Measurements from ENCODE around the gene KLHL33. TPM values are rescaled to one million over a fixed set of nuclear protein-coding genes. Genes with fewer than 3 reads are reported as not detected.
"Not testable (repeated sequence)": the region's sequence is repeated elsewhere in the genome, so short reads cannot be mapped to it uniquely, and the experiment has no call there.

Gene KLHL33
- total and polyA plus RNA-seq, 2 donors (not counting 3 experiments of a cell fraction or from before 2014, with no cell fraction given), result not detected

- DNase-seq (ENCODE audit: low read depth, low spot score) (peak; percentile 99), FAIRE-seq (peak; percentile 100)
- intact Hi-C loops (cut with micrococcal nuclease) (loop anchor here (1.0 to 2.0 kb wide), 8 partner anchors 15 to 155 kb away; partner anchors contain the start of genes CCNB1IP1, PNP and TEP1), dilution Hi-C loops (cut with MboI; ENCODE audit: extremely low pct_ligation_motif_present, low sequenced_read_pairs) (no loop called here)
- Histone ChIP-seq H3K27ac (ENCODE audit: insufficient read depth, low read depth, low read length) (peak within 1 kb of the TSS; percentile 96), H3K4me1 (ENCODE audit: control insufficient read depth, extremely low read depth, insufficient read depth, low read length) (peaks cover 15% of the 10 kb centered on the region), H3K9me3 (replicated peaks; ENCODE audit: control insufficient read depth, insufficient read depth, low read length) (no peaks in the 10 kb centered on the region), H3K9ac (replicated peaks; ENCODE audit: extremely low read depth, insufficient read depth, low read length) (peak within 1 kb of the TSS; percentile 98), H2AFZ (ENCODE audit: low read depth, low read length) (peak within 1 kb of the TSS; percentile 88), H4K20me1 (replicated peaks; ENCODE audit: control insufficient read depth, extremely low read depth, insufficient read depth, low read length) (no peaks in the 10 kb centered on the region), H3K4me2 (ENCODE audit: insufficient read depth, low read length) (peak within 1 kb of the TSS; percentile 97), H3K79me2 (ENCODE audit: control insufficient read depth, insufficient read depth, low read length) (peaks cover 33% of the 10 kb centered on the region), H3K27me3 (ENCODE audit: control insufficient read depth in 2 of 2, insufficient read depth in 2 of 2, low read length in 2 of 2) (no peaks in the 10 kb centered on the region), H3K9me1 (replicated peaks; ENCODE audit: control insufficient read depth, extremely low read depth, insufficient read depth, low read length) (no peaks in the 10 kb centered on the region), H3K36me3 (ENCODE audit: control insufficient read depth in 2 of 2, extremely low read depth in 1 of 2, insufficient read depth in 2 of 2, low read length in 2 of 2) (peaks cover 19 to 27% of the 10 kb centered on the region in 2 experiments), H3K4me3 (replicated peaks in 1 of 3; ENCODE audit: insufficient read depth in 1 of 3, low read depth in 1 of 3, low read length in 3 of 3) (peak within 1 kb of the TSS; percentile 85 to 99 (median 90))
- POLR2A ChIA-PET, result interaction anchor here (0.7 to 3.0 kb wide), 11 partner anchors 9 to 229 kb away, joined by 3 to 37 read pairs (median 4); partner anchors contain the start of genes PARP2, PNP and TEP1
- peak; percentile 62 for TF ChIP-seq POLR2AphosphoS5 (IDR thresholded peaks at IDR 0.05; ENCODE audit: insufficient read depth, low read depth, low read length)
- peak; percentile 97 for TF ChIP-seq MYC (IDR thresholded peaks at IDR 0.05; ENCODE audit: low read depth, low read length)
- peak; percentile 78 for TF ChIP-seq POLR2A (IDR thresholded peaks at IDR 0.05; ENCODE audit: low read depth, low read length)
- TF ChIP-seq CTCF (IDR thresholded peaks at IDR 0.05; ENCODE audit: extremely low read depth in 1 of 2, insufficient read depth in 1 of 2, low read depth in 1 of 2, low read length in 2 of 2), result no peak
- peak; percentile 100 for TF ChIP-seq MAX (IDR thresholded peaks at IDR 0.05; ENCODE audit: insufficient read depth, insufficient read length)
- no peak for TF ChIP-seq GATA2 (IDR thresholded peaks at IDR 0.05; ENCODE audit: insufficient read depth, insufficient read length, low read depth, low read length)
- CTCF ChIA-PET, result interaction anchor here (0.6 to 4.6 kb wide), 9 partner anchors 22 to 172 kb away, joined by 3 to 70 read pairs (median 5); partner anchors contain the start of genes PARP2 and TEP1
- BruUV-seq (replicated peaks), result no TSS peak
These were observed 18.8 kb upstream of the KLHL33 start, which contains the start of the genes APEX1 and OSGEP for GRCh38 chr14:20454516-20455354. Gene APEX1 (plus strand): TSS chr14:20455226. CDS start chr14:20455646, 420 bp downstream. Gene OSGEP (minus strand): TSS chr14:20454812. CDS start chr14:20454683, 129 bp downstream.

GRCh38 chr14:20452831-20453230 is 16.9 kb upstream of the KLHL33 start:
- DNase-seq (ENCODE audit: low read depth, low spot score); H3K9me1 ChIP-seq (replicated peaks; ENCODE audit: control insufficient read depth, extremely low read depth, insufficient read depth, low read length); H2AFZ ChIP-seq (ENCODE audit: low read depth, low read length); intact Hi-C loops (cut with micrococcal nuclease); H4K20me1 ChIP-seq (replicated peaks; ENCODE audit: control insufficient read depth, extremely low read depth, insufficient read depth, low read length); H3K27me3 ChIP-seq (ENCODE audit: control insufficient read depth in 2 of 2, insufficient read depth in 2 of 2, low read length in 2 of 2); H3K27ac ChIP-seq (ENCODE audit: insufficient read depth, low read depth, low read length); H3K9ac ChIP-seq (replicated peaks; ENCODE audit: extremely low read depth, insufficient read depth, low read length); H3K9me3 ChIP-seq (replicated peaks; ENCODE audit: control insufficient read depth, insufficient read depth, low read length); H3K4me3 ChIP-seq (replicated peaks in 1 of 3; ENCODE audit: insufficient read depth in 1 of 3, low read depth in 1 of 3, low read length in 3 of 3); dilution Hi-C loops (cut with MboI; ENCODE audit: extremely low pct_ligation_motif_present, low sequenced_read_pairs); FAIRE-seq; H3K4me2 ChIP-seq (ENCODE audit: insufficient read depth, low read length); BruUV-seq (replicated peaks): not testable (repeated sequence)
- CTCF ChIA-PET, result interaction anchor here (4.6 kb wide), 1 partner anchor 38 kb away, joined by 70 read pairs; the partner anchor contains the start of gene TEP1
- peaks cover 15% of the 10 kb centered on the region for H3K4me1 ChIP-seq (ENCODE audit: control insufficient read depth, extremely low read depth, insufficient read depth, low read length)
- H3K79me2 ChIP-seq (ENCODE audit: control insufficient read depth, insufficient read depth, low read length), result peaks cover 33% of the 10 kb centered on the region
- POLR2A ChIA-PET, result interaction anchor here (0.6 to 1.2 kb wide), 3 partner anchors 10 to 37 kb away, joined by 3 to 4 read pairs (median 3); no protein-coding TSS in a partner anchor
- peaks cover 25 to 30% of the 10 kb centered on the region in 2 experiments for H3K36me3 ChIP-seq (ENCODE audit: control insufficient read depth in 2 of 2, extremely low read depth in 1 of 2, insufficient read depth in 2 of 2, low read length in 2 of 2)
